Endothelial cell of umbilical vein (primary cell): ENCODE data around the gene MAGI1. TPM values are rescaled to one million over a fixed set of nuclear protein-coding genes. Genes with fewer than 3 reads are reported as not detected.

Source experiments
- BruUV-seq: library from RNA; stranded (reverse); fragments of 400-500 nt; replicated peaks from 2 replicates; lab custom pipeline; 2021; lab: Mats Ljungman, UMichigan
- CTCF ChIA-PET: fragments of 300-600, 350-600 bp; sonication (Branson Sonifier 250); formaldehyde crosslinking; loops from one replicate; lab custom pipeline; 2021; ENCODE audit warnings: antibody characterized with exemption, inconsistent platforms; lab: Charles Lee
- POLR2A ChIA-PET: fragments of 300-600, 350-600 bp; sonication (Branson Sonifier 250); formaldehyde crosslinking; loops from one replicate; lab custom pipeline; 2021; ENCODE audit warnings: antibody characterized with exemption, inconsistent platforms; lab: Charles Lee
- DNase-seq: peaks from one replicate; pipeline ENCODE4 v3.0.0-alpha.2; 2011; ENCODE audit warnings: low read depth, low spot score
- FAIRE-seq: peaks from 2 replicates; lab custom pipeline; 2011; peaks lifted over from hg19 to GRCh38; lab: Jason Lieb, UNC
- H2AFZ ChIP-seq: 2 replicates; pipeline ENCODE4 v1.6.0; 2012; ENCODE audit warnings: low read depth, low read length, control low read depth, inconsistent platforms
- H3K27ac ChIP-seq: 2 replicates; pipeline ENCODE4 v1.5.1; 2011; ENCODE audit warnings: low read depth, mild to moderate bottlenecking, control low read depth, low read length, moderate library complexity; ENCODE audit not compliant: insufficient read depth
- H3K27me3 ChIP-seq, 2 experiments: 2 replicates each; pipeline versions ENCODE4 v1.6.0 to v1.6.1; 2011; ENCODE audit warnings: low read length in 2 of 2, mixed read lengths in 1 of 2; ENCODE audit not compliant: control insufficient read depth in 2 of 2, insufficient read depth in 2 of 2
- H3K36me3 ChIP-seq, 2 experiments: 2 replicates in 1 of 2; 3 replicates in 1 of 2; pipeline ENCODE4 v1.5.1; 2011; ENCODE audit warnings: low read length in 2 of 2, mild to moderate bottlenecking in 1 of 2, moderate library complexity in 1 of 2; ENCODE audit not compliant: control insufficient read depth in 2 of 2, insufficient read depth in 2 of 2; ENCODE audit errors: extremely low read depth in 1 of 2
- H3K4me1 ChIP-seq: 3 replicates; pipeline ENCODE4 v1.5.1; 2011; ENCODE audit warnings: mild to moderate bottlenecking, low read length; ENCODE audit not compliant: control insufficient read depth, insufficient read depth; ENCODE audit errors: extremely low read depth
- H3K4me2 ChIP-seq: 2 replicates; pipeline ENCODE4 v1.6.1; 2011; ENCODE audit warnings: low read length, control low read depth, mixed read lengths; ENCODE audit not compliant: insufficient read depth
- H3K4me3 ChIP-seq, 3 experiments: fragments of 200-600 bp in 1 of 3; sonication (generic), shearing (Covaris generic) in 1 of 3; replicated peaks in 1 of 3; 2 replicates each; pipeline ENCODE4 v1.5.1; 2011 to 2016; ENCODE audit warnings: control low read depth in 3 of 3, low read length in 3 of 3, mild to moderate bottlenecking in 2 of 3, inconsistent platforms in 1 of 3, low read depth in 1 of 3, moderate library complexity in 1 of 3; ENCODE audit not compliant: insufficient read depth in 1 of 3
- H3K79me2 ChIP-seq: 2 replicates; pipeline ENCODE4 v1.6.0; 2012; ENCODE audit warnings: low read length, inconsistent platforms; ENCODE audit not compliant: control insufficient read depth, insufficient read depth
- H3K9ac ChIP-seq: replicated peaks from 2 replicates; pipeline ENCODE3; 2011; ENCODE audit warnings: low read length, control low read depth; ENCODE audit not compliant: insufficient read depth; ENCODE audit errors: extremely low read depth
- H3K9me1 ChIP-seq: replicated peaks from 3 replicates; pipeline ENCODE4 v1.6.0; 2011; ENCODE audit warnings: mild to moderate bottlenecking, low read length; ENCODE audit not compliant: control insufficient read depth, insufficient read depth; ENCODE audit errors: extremely low read depth
- H3K9me3 ChIP-seq: replicated peaks from 2 replicates; pipeline ENCODE4 v1.5.1; 2012; ENCODE audit warnings: low read length, inconsistent platforms; ENCODE audit not compliant: control insufficient read depth, insufficient read depth
- H4K20me1 ChIP-seq: replicated peaks from 2 replicates; pipeline ENCODE3; 2011; ENCODE audit warnings: mild to moderate bottlenecking, low read length; ENCODE audit not compliant: control insufficient read depth, insufficient read depth; ENCODE audit errors: extremely low read depth
- EZH2 ChIP-seq: IDR thresholded peaks from 2 replicates; pipeline ENCODE4 v1.6.1; 2012; ENCODE audit warnings: borderline replicate concordance, low read depth, mild to moderate bottlenecking, moderate library complexity, low read length, inconsistent platforms; ENCODE audit not compliant: severe bottlenecking
- GATA2 ChIP-seq: IDR thresholded peaks from 2 replicates; pipeline ENCODE4 v1.7.0; 2011; ENCODE audit warnings: low read depth, mild to moderate bottlenecking, moderate library complexity, mixed read lengths, low read length; ENCODE audit not compliant: insufficient read length, insufficient read depth
- JUN ChIP-seq: IDR thresholded peaks from 2 replicates; pipeline ENCODE4 v1.6.1; 2011; ENCODE audit warnings: borderline replicate concordance, low read depth; ENCODE audit not compliant: insufficient read length, insufficient read depth
- dilution Hi-C: fragments of 300-500 bp; cut with MboI; formaldehyde crosslinking; loops from one replicate; pipeline ENCODE4 v1.15.0; 2019; ENCODE audit warnings: low sequenced_read_pairs; ENCODE audit not compliant: extremely low pct_ligation_motif_present
- intact Hi-C: fragments of 100-400 bp; cut with micrococcal nuclease; formaldehyde crosslinking; loops from one replicate; pipeline ENCODE4 v1.10.0; 2022
- polyA plus RNA-seq, 4 experiments: library from polyadenylated mRNA; depleted of rRNA in 3 of 4; stranded (reverse) in 3 of 4; unstranded in 1 of 4; fragments of >200 nt; gene quantifications; 2 replicates each; pipeline versions ENCODE4 v1.2.1 to v1.2.3, GENCODE V29; 2011 to 2012; ENCODE audit warnings: missing spikeins in 1 of 4
- total RNA-seq: library from RNA; stranded (reverse); gene quantifications from 2 replicates; pipeline ENCODE4 v1.2.3, GENCODE V29; 2021
- TF ChIP-seq, protein P1 (sequence below): IDR thresholded peaks from 2 replicates; pipeline ENCODE4 v1.6.1; 2011; ENCODE audit not compliant: insufficient read depth, insufficient read length
- TF ChIP-seq, protein P2 (sequence below), 2 donors: IDR thresholded peaks; 1 replicate in 1 of 2; 2 replicates in 1 of 2; pipeline ENCODE4 v1.5.1; 2011; ENCODE audit warnings: low read length in 2 of 2, mild to moderate bottlenecking in 2 of 2, moderate library complexity in 2 of 2, control low read depth in 1 of 2, inconsistent platforms in 1 of 2, low read depth in 1 of 2; ENCODE audit not compliant: insufficient read depth in 1 of 2; ENCODE audit errors: extremely low read depth in 1 of 2

MAGI1 gene
- total and polyA plus RNA-seq, 2 donors (not counting 3 experiments of a cell fraction or from before 2014, with no cell fraction given), result 10.1 to 47.9 TPM

DNA sequence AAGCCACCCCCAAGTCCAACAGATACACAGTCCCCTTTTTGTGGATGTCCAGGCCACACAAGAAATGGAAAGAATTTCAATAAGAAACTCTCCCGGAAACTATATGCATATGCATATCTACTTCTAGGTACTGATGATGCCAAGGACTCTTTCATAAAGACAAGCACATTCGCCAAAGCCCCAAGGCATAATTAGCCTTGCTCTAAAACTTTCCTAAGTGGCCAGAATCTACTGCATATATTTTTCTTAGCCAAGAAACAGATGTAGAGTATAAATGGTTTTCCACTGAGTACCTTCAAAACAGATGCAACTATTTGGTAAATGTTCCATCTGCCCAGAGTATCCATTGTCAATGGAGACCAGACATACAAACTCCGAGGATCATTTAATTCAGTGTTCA is 73.9 kb downstream of the MAGI1 start:
- BruUV-seq, result no TSS peak
- TF ChIP-seq, protein P1, sequence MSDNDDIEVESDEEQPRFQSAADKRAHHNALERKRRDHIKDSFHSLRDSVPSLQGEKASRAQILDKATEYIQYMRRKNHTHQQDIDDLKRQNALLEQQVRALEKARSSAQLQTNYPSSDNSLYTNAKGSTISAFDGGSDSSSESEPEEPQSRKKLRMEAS, result no peak
- no peak for TF ChIP-seq GATA2
- no peak for TF ChIP-seq EZH2
- TF ChIP-seq, protein P2, sequence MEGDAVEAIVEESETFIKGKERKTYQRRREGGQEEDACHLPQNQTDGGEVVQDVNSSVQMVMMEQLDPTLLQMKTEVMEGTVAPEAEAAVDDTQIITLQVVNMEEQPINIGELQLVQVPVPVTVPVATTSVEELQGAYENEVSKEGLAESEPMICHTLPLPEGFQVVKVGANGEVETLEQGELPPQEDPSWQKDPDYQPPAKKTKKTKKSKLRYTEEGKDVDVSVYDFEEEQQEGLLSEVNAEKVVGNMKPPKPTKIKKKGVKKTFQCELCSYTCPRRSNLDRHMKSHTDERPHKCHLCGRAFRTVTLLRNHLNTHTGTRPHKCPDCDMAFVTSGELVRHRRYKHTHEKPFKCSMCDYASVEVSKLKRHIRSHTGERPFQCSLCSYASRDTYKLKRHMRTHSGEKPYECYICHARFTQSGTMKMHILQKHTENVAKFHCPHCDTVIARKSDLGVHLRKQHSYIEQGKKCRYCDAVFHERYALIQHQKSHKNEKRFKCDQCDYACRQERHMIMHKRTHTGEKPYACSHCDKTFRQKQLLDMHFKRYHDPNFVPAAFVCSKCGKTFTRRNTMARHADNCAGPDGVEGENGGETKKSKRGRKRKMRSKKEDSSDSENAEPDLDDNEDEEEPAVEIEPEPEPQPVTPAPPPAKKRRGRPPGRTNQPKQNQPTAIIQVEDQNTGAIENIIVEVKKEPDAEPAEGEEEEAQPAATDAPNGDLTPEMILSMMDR (IDR thresholded peaks at IDR 0.05; ENCODE audit: extremely low read depth in 1 of 2, insufficient read depth in 1 of 2, low read depth in 1 of 2, low read length in 2 of 2), result no peak
- TF ChIP-seq JUN, result no peak
- Histone ChIP-seq H3K27me3 (no peaks in the 10 kb centered on the region), H3K4me1 (peaks cover 46% of the 10 kb centered on the region), H3K79me2 (no peaks in the 10 kb centered on the region), H3K4me2 (peak overlapping the region; percentile 78), H4K20me1 (no peaks in the 10 kb centered on the region), H3K9ac (peak overlapping the region; percentile 20), H2AFZ (no peak overlapping the region), H3K9me3 (no peaks in the 10 kb centered on the region), H3K9me1 (no peaks in the 10 kb centered on the region), H3K36me3 (no peaks in the 10 kb centered on the region), H3K27ac (peak overlapping the region; percentile 95), H3K4me3 (no peak overlapping the region)
- intact Hi-C loops (loop anchor here (1.0 to 2.0 kb wide), 7 partner anchors 9 to 169 kb away; partner anchors contain the start of gene MAGI1), dilution Hi-C loops (no loop called here)
- no peak for FAIRE-seq
- CTCF ChIA-PET, result no interaction called here
- POLR2A ChIA-PET, result no interaction called here
- DNase-seq, result no peak
